ENCODE data around the gene GABRA5.
"Not testable (repeated sequence)": the region's sequence is repeated elsewhere in the genome, so short reads cannot be mapped to it uniquely, and the experiment has no call there.

GABRA5 gene

GRCh38 chr15:26866298-26867199, at the start of gene GABRA5:
TSS of gene GABRA5 (plus strand) at chr15:26867062. CDS start at chr15:26869249, 2,187 bp downstream.
- no peak for DNase-seq

GRCh38 chr15:26831191-26831590, 35.7 kb upstream of the GABRA5 start:
- DNase-seq = not testable (repeated sequence)

GRCh38 chr15:26831951-26832350, 34.9 kb upstream of the GABRA5 start:
- no peak for DNase-seq

GRCh38 chr15:26838742-26839460, 28.0 kb upstream of the GABRA5 start:
- DNase-seq = no peak

GRCh38 chr15:26841514-26841913, 25.3 kb upstream of the GABRA5 start:
- no peak for DNase-seq

- DNase-seq = no peak
Observed at GRCh38 chr15:26841941-26842340, 24.9 kb upstream of the GABRA5 start.

- DNase-seq = no peak
Observed at GRCh38 chr15:26842391-26842790, 24.5 kb upstream of the GABRA5 start.

GRCh38 chr15:26844901-26845300, 22.0 kb upstream of the GABRA5 start:
- DNase-seq = no peak

GRCh38 chr15:26848498-26848897, 18.4 kb upstream of the GABRA5 start:
- no peak for DNase-seq

- no peak for DNase-seq
Observed at GRCh38 chr15:26850161-26850560, 16.7 kb upstream of the GABRA5 start.

- no peak for DNase-seq
Observed at GRCh38 chr15:26852980-26853379, 13.9 kb upstream of the GABRA5 start.

- DNase-seq = no peak
Observed at GRCh38 chr15:26854435-26854834, 12.4 kb upstream of the GABRA5 start.

GRCh38 chr15:26864664-26865191, 2.1 kb upstream of the GABRA5 start:
- DNase-seq = peak in 1 of 2 donors; percentile 2

GRCh38 chr15:26867200-26868007, 542 bp downstream of the GABRA5 start:
- DNase-seq = no peak

GRCh38 chr15:26868029-26868685, 1.3 kb downstream of the GABRA5 start:
- no peak for DNase-seq

- no peak for DNase-seq
Observed at GRCh38 chr15:26869628-26870027, 2.8 kb downstream of the GABRA5 start.

GRCh38 chr15:26870346-26870745, 3.5 kb downstream of the GABRA5 start:
- no peak for DNase-seq

GRCh38 chr15:26872206-26872605, 5.3 kb downstream of the GABRA5 start:
- no peak for DNase-seq

- DNase-seq = no peak
Observed at GRCh38 chr15:26873846-26874245, 7.0 kb downstream of the GABRA5 start.

GRCh38 chr15:26874774-26875475, 8.1 kb downstream of the GABRA5 start:
- no peak for DNase-seq

- DNase-seq = no peak
Observed at GRCh38 chr15:26875476-26875850, 8.6 kb downstream of the GABRA5 start.

- DNase-seq = no peak
Observed at GRCh38 chr15:26877831-26878230, 11.0 kb downstream of the GABRA5 start.

Data from CD4-positive, alpha-beta T cell treated with Interleukin-4 for 1 hour (primary cell).